Fibroblast of lung (primary cell): Measurements from ENCODE around the gene HENMT1. TPM values are rescaled to one million over a fixed set of nuclear protein-coding genes. Genes with fewer than 3 reads are reported as not detected.

Source experiments
- DNase-seq, 2 donors: peaks; one replicate each; pipeline versions ENCODE4 v3.0.0 to v3.0.0-alpha.2; 2010; ENCODE audit warnings: low read depth in 2 of 2
- H2AFZ ChIP-seq: 2 replicates; pipeline ENCODE4 v1.5.1; 2012; ENCODE audit warnings: low read length, control low read depth, inconsistent platforms
- H3K27ac ChIP-seq: 2 replicates; pipeline ENCODE4 v1.5.1; 2011; ENCODE audit warnings: low read length, control low read depth; ENCODE audit not compliant: insufficient read depth
- H3K27me3 ChIP-seq: 2 replicates; pipeline ENCODE4 v1.5.1; 2011; ENCODE audit warnings: mild to moderate bottlenecking, low read length; ENCODE audit not compliant: control insufficient read depth, insufficient read depth
- H3K36me3 ChIP-seq: 2 replicates; pipeline ENCODE4 v1.5.1; 2011; ENCODE audit warnings: low read length; ENCODE audit not compliant: control insufficient read depth, insufficient read depth
- H3K4me1 ChIP-seq: 2 replicates; pipeline ENCODE4 v1.5.1; 2011; ENCODE audit warnings: low read length; ENCODE audit not compliant: control insufficient read depth, insufficient read depth; ENCODE audit errors: extremely low read depth
- H3K4me2 ChIP-seq: 2 replicates; pipeline ENCODE4 v1.5.1; 2011; ENCODE audit warnings: low read length, control low read depth; ENCODE audit not compliant: insufficient read depth; ENCODE audit errors: extremely low read depth
- H3K4me3 ChIP-seq, 4 experiments: fragments of 200-600 bp in 1 of 4; sonication (generic) in 1 of 4; replicated peaks in 1 of 4; 2 replicates each; pipeline ENCODE4 v1.5.1; 2011 to 2016; ENCODE audit warnings: low read length in 4 of 4, low read depth in 3 of 4, mild to moderate bottlenecking in 3 of 4, control low read depth in 2 of 4, inconsistent platforms in 1 of 4, mixed read lengths in 1 of 4; ENCODE audit not compliant: insufficient read depth in 1 of 4; ENCODE audit errors: control extremely low read depth in 1 of 4
- H3K79me2 ChIP-seq: 2 replicates; pipeline ENCODE4 v1.5.1; 2012; ENCODE audit warnings: mild to moderate bottlenecking, low read length, inconsistent platforms; ENCODE audit not compliant: control insufficient read depth, insufficient read depth
- H3K9ac ChIP-seq: 2 replicates; pipeline ENCODE4 v1.5.1; 2011; ENCODE audit warnings: mild to moderate bottlenecking, low read length, control low read depth; ENCODE audit not compliant: insufficient read depth
- H3K9me3 ChIP-seq: 2 replicates; pipeline ENCODE4 v1.5.1; 2012; ENCODE audit warnings: low read depth, low read length; ENCODE audit not compliant: control insufficient read depth, insufficient read depth
- H4K20me1 ChIP-seq: 2 replicates; pipeline ENCODE4 v1.5.1; 2011; ENCODE audit warnings: low read length; ENCODE audit not compliant: control insufficient read depth, insufficient read depth; ENCODE audit errors: extremely low read depth
- EZH2 ChIP-seq: IDR thresholded peaks from 2 replicates; pipeline ENCODE4 v1.5.1; 2012; ENCODE audit warnings: low read length, control low read depth, mild to moderate bottlenecking; ENCODE audit errors: missing control alignments
- polyA plus RNA-seq, 2 donors: library from polyadenylated mRNA; depleted of rRNA in 1 of 2; stranded (reverse) in 1 of 2; unstranded in 1 of 2; fragments of >200 nt; gene quantifications; 2 replicates each; pipeline ENCODE4 v1.2.1, GENCODE V29; 2011 to 2012; ENCODE audit warnings: missing spikeins in 1 of 2
- total RNA-seq: library from RNA; depleted of rRNA; stranded (reverse); fragments of >200 nt; gene quantifications from 2 replicates; pipeline ENCODE4 v1.2.1, GENCODE V29; 2014
- TF ChIP-seq, protein P1 (sequence below), 2 donors: IDR thresholded peaks in 1 of 2; conservative IDR thresholded peaks in 1 of 2; 1 replicate in 1 of 2; 2 replicates in 1 of 2; pipeline ENCODE4 v1.5.1; 2011 to 2012; ENCODE audit warnings: low read length in 2 of 2, control low read depth in 1 of 2, inconsistent platforms in 1 of 2, low read depth in 1 of 2, mild to moderate bottlenecking in 1 of 2

The HENMT1 gene
- total and polyA plus RNA-seq, 2 donors (not counting 1 experiment from before 2014, with no cell fraction given): 3.0 to 5.3 TPM

GRCh38 chr1:108646648-108647269, 14.1 kb downstream of the HENMT1 start:
- Histone ChIP-seq H3K4me1 (peaks cover 7% of the 10 kb centered on the region), H3K79me2 (no peaks in the 10 kb centered on the region), H2AFZ (peak overlapping the region; percentile 85), H3K4me3 (no peak overlapping the region), H3K9ac (no peak overlapping the region), H3K27me3 (no peaks in the 10 kb centered on the region), H3K9me3 (no peaks in the 10 kb centered on the region), H3K27ac (peak overlapping the region; percentile 14), H3K4me2 (no peak overlapping the region), H3K36me3 (no peaks in the 10 kb centered on the region), H4K20me1 (no peaks in the 10 kb centered on the region)
- peak; percentile 69 to 89 for DNase-seq
- TF ChIP-seq, protein P1, sequence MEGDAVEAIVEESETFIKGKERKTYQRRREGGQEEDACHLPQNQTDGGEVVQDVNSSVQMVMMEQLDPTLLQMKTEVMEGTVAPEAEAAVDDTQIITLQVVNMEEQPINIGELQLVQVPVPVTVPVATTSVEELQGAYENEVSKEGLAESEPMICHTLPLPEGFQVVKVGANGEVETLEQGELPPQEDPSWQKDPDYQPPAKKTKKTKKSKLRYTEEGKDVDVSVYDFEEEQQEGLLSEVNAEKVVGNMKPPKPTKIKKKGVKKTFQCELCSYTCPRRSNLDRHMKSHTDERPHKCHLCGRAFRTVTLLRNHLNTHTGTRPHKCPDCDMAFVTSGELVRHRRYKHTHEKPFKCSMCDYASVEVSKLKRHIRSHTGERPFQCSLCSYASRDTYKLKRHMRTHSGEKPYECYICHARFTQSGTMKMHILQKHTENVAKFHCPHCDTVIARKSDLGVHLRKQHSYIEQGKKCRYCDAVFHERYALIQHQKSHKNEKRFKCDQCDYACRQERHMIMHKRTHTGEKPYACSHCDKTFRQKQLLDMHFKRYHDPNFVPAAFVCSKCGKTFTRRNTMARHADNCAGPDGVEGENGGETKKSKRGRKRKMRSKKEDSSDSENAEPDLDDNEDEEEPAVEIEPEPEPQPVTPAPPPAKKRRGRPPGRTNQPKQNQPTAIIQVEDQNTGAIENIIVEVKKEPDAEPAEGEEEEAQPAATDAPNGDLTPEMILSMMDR (conservative IDR thresholded peaks at IDR 0.05 in 1 of 2, IDR thresholded peaks at IDR 0.05 in 1 of 2; ENCODE audit: low read depth in 1 of 2, low read length in 2 of 2): no peak
- no peak for TF ChIP-seq EZH2

DNA sequence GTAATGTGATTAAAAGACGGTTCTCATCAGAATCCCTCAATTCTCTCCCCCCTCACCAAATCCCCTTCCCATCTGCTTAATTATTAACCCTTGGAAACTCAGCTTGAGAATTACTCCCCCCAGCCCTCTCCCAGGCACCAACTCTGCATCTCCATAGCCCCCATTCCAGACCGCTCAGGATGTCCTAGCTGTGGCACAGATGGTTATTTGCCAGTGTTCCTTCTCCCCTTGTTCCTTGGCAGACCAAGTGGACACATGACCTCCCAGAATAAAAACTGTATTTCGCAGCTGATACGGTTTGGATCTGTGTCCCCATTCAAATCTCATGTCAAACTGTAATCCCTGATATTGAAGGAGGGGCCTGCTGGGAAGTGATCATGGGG, 14.6 kb downstream of the HENMT1 start:
- Histone ChIP-seq H3K4me2 (no peak overlapping the region), H4K20me1 (no peaks in the 10 kb centered on the region), H3K4me3 (no peak overlapping the region), H3K27me3 (no peaks in the 10 kb centered on the region), H3K27ac (no peak overlapping the region), H3K9ac (no peak overlapping the region), H3K36me3 (no peaks in the 10 kb centered on the region), H3K79me2 (no peaks in the 10 kb centered on the region), H3K4me1 (peaks cover 7% of the 10 kb centered on the region), H3K9me3 (no peaks in the 10 kb centered on the region), H2AFZ (peak overlapping the region; percentile 85)
- DNase-seq: no peak
- no peak for TF ChIP-seq EZH2
- TF ChIP-seq, protein P1 (conservative IDR thresholded peaks at IDR 0.05 in 1 of 2, IDR thresholded peaks at IDR 0.05 in 1 of 2; ENCODE audit: low read depth in 1 of 2, low read length in 2 of 2): no peak

DNA sequence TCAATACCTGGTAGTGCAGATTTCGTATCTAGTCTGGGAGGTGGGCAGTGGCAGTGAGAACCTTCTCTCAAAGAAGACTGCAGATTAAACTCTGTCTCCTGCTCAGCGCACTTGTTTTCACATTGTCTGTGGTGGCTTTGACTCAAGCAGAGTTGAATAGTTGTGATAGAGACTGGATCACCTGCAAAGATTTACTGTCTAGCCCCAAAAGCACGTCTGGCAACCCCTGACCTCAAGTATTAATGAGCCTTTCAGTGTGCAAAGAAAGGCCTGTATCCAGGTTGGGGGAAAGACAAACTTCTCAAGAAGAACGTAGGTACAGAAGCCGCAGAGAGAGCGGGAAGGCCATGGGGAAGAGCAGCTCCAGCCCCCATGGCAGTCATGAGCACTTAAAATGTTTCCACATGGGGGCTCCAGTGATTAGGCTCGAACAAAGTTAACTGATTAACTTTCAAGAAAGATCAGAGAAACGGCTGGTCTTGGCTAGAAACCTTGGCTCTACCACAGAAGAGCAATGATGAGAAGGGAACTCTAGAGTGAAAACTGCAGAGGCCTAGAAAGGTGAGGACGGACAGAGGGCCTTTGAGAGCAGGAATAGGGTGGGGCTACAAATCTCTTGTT, 15.2 kb downstream of the HENMT1 start:
- DNase-seq: no peak

More for the DNA sequence above, 15.2 kb downstream of the HENMT1 start:
- H2AFZ ChIP-seq: no peak overlapping the region
- H3K4me3 ChIP-seq: no peak overlapping the region
- peaks cover 7% of the 10 kb centered on the region for H3K4me1 ChIP-seq
- no peak for TF ChIP-seq EZH2
- TF ChIP-seq, protein P1 (conservative IDR thresholded peaks at IDR 0.05 in 1 of 2, IDR thresholded peaks at IDR 0.05 in 1 of 2; ENCODE audit: low read depth in 1 of 2, low read length in 2 of 2): no peak
- H3K27ac ChIP-seq: no peak overlapping the region
- H3K9me3 ChIP-seq: no peaks in the 10 kb centered on the region
- no peaks in the 10 kb centered on the region for H3K79me2 ChIP-seq
- no peaks in the 10 kb centered on the region for H3K27me3 ChIP-seq
- H3K4me2 ChIP-seq: no peak overlapping the region
- no peaks in the 10 kb centered on the region for H4K20me1 ChIP-seq
- no peak overlapping the region for H3K9ac ChIP-seq
- no peaks in the 10 kb centered on the region for H3K36me3 ChIP-seq
